PFSK-1 (cell line): ENCODE data around the gene SLC35B4.

Experiments
- FOXP2 ChIP-seq: optimal IDR thresholded peaks from 2 replicates; pipeline ENCODE3; 2011; ENCODE audit warnings: borderline replicate concordance, control low read depth, inconsistent platforms; ENCODE audit not compliant: insufficient read depth; ENCODE audit errors: extremely low read length, extremely low read depth
- POLR2AphosphoS5 ChIP-seq: IDR thresholded peaks from 2 replicates; pipeline ENCODE4 v1.6.1; 2012; ENCODE audit warnings: low read depth, mild to moderate bottlenecking, control low read depth, low read length, moderate library complexity
- SIN3A ChIP-seq: IDR thresholded peaks from 2 replicates; pipeline ENCODE4 v1.6.1; 2012; ENCODE audit warnings: mild to moderate bottlenecking, low read length, moderate library complexity, borderline replicate concordance; ENCODE audit not compliant: insufficient read depth

- TF ChIP-seq POLR2AphosphoS5: no peak
- TF ChIP-seq SIN3A: no peak
- no peak for TF ChIP-seq FOXP2
Observed at GRCh38 chr7:134248196-134248595, 68.5 kb downstream of the SLC35B4 start.
